IPS-20b (cell line): Measurements from ENCODE around the gene MILR1.
"Not testable (repeated sequence)": the region's sequence is repeated elsewhere in the genome, so short reads cannot be mapped to it uniquely, and the experiment has no call there.

Source experiments
- H3K27ac ChIP-seq: one replicate; pipeline ENCODE4 v1.5.1; 2013; ENCODE audit warnings: low read length
- H3K27me3 ChIP-seq: 2 replicates; pipeline ENCODE4 v1.6.1; 2013; ENCODE audit warnings: mild to moderate bottlenecking, low read length, inconsistent platforms; ENCODE audit not compliant: insufficient read depth
- H3K36me3 ChIP-seq: 2 replicates; pipeline ENCODE4 v1.6.1; 2013; ENCODE audit warnings: low read depth, mild to moderate bottlenecking, inconsistent platforms, low read length, moderate library complexity; ENCODE audit not compliant: insufficient read depth
- H3K4me1 ChIP-seq: 2 replicates; pipeline ENCODE4 v1.6.1; 2013; ENCODE audit warnings: mild to moderate bottlenecking, control low read depth, inconsistent platforms, low read length, moderate library complexity; ENCODE audit not compliant: insufficient read depth
- H3K4me3 ChIP-seq: 2 replicates; pipeline ENCODE4 v1.5.1; 2013; ENCODE audit warnings: mild to moderate bottlenecking, low read length, inconsistent platforms
- H3K9ac ChIP-seq: 2 replicates; pipeline ENCODE4 v1.6.1; 2013; ENCODE audit warnings: low read depth, mild to moderate bottlenecking, inconsistent platforms, low read length, moderate library complexity
- H3K9me3 ChIP-seq: 2 replicates; pipeline ENCODE4 v1.6.1; 2013; ENCODE audit warnings: mild to moderate bottlenecking, low read depth, low read length, inconsistent platforms; ENCODE audit not compliant: insufficient read depth

Gene MILR1

DNA sequence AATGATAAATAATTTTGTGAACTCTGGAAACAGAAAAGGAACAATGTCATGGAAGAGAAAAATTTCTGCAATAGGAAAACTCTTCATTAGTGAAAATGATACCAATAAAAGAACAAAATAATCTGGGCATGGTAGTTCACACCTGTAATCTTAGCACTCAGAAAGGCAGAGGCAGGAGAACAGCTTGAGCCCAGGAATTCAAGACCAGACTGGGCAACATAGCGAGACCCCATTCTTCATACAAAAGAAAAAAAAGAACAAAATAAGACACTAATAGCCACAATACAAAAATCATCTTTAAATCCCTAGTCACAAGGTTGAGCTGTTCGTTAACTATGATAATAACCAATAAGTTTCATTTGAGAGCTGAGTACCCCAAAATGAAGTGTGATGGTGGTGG is 39.4 kb downstream of the MILR1 start:
- Histone ChIP-seq H3K9me3 (no peaks in the 10 kb centered on the region), H3K4me3 (no peak overlapping the region), H3K9ac (no peak overlapping the region), H3K4me1 (no peaks in the 10 kb centered on the region), H3K36me3 (peaks cover 94% of the 10 kb centered on the region), H3K27me3 (no peaks in the 10 kb centered on the region), H3K27ac (no peak overlapping the region)

- no peaks in the 10 kb centered on the region for H3K9me3 ChIP-seq
- no peak overlapping the region for H3K27ac ChIP-seq
- no peaks in the 10 kb centered on the region for H3K27me3 ChIP-seq
- H3K4me3 ChIP-seq = no peak overlapping the region
- H3K9ac ChIP-seq = no peak overlapping the region
- no peaks in the 10 kb centered on the region for H3K4me1 ChIP-seq
- peaks cover 72% of the 10 kb centered on the region for H3K36me3 ChIP-seq
These were observed 42.3 kb downstream of the MILR1 start for GRCh38 chr17:64491034-64491860.

GRCh38 chr17:64491994-64492393 is 43.1 kb downstream of the MILR1 start:
- H3K27ac ChIP-seq = no peak overlapping the region
- no peaks in the 10 kb centered on the region for H3K4me1 ChIP-seq
- H3K36me3 ChIP-seq = peaks cover 64% of the 10 kb centered on the region
- no peaks in the 10 kb centered on the region for H3K27me3 ChIP-seq
- H3K9me3 ChIP-seq = no peaks in the 10 kb centered on the region
- H3K4me3 ChIP-seq = no peak overlapping the region
- no peak overlapping the region for H3K9ac ChIP-seq

DNA sequence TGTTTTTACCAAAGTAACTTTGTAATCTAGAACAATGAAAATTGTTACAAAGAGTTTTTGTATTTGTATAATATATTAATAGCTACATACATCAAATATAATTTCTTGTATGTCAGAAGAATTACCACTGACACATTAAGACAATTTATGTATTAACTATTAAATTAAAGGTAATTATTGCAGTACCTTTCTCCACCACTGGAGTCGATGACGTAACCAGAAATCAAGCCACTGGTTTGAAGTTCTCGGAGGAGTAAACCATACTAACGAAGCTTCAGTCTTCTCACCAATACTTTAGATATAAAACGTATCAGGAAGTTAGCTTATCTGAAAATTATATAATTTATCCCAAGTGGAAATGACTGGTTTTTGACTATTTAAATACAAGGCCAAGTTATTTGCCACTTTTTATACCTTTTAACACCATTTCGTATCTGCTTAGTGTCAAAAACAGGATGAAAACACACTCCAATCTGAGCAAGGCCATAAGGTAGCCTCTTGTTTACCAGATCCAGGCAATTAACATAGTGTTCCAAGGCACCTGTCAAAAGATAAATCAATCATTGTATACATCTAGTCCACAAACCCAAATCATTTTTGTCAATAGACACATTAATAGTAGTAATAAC is 43.7 kb downstream of the MILR1 start:
- H3K36me3 ChIP-seq = peaks cover 60% of the 10 kb centered on the region

DNA sequence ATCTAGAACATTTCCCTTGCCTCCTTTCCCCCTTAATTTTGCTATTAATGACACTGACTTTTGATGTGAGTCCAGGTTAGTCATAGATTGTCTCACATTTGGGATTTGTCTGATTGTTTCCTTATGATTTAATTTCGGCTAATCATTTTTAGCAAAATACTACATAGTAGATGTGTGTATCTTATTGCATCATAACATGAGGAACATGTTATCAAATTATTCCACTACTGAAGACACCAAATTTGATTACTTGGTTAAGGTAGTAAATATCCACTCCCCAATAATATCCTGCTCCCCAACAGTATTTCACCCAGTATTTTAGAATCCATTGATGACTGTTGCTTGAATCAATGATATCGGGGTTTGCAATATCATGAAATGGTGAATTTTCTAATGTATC is 45.2 kb downstream of the MILR1 start:
- H3K9ac ChIP-seq = no peak overlapping the region
- no peaks in the 10 kb centered on the region for H3K9me3 ChIP-seq
- H3K4me3 ChIP-seq = no peak overlapping the region
- no peak overlapping the region for H3K27ac ChIP-seq
- no peaks in the 10 kb centered on the region for H3K4me1 ChIP-seq
- no peaks in the 10 kb centered on the region for H3K27me3 ChIP-seq
- H3K36me3 ChIP-seq = peaks cover 61% of the 10 kb centered on the region

More for the DNA sequence above, 43.7 kb downstream of the MILR1 start:
- no peak overlapping the region for H3K27ac ChIP-seq
- H3K27me3 ChIP-seq = no peaks in the 10 kb centered on the region
- H3K4me3 ChIP-seq = no peak overlapping the region
- no peaks in the 10 kb centered on the region for H3K9me3 ChIP-seq
- H3K9ac ChIP-seq = no peak overlapping the region
- no peaks in the 10 kb centered on the region for H3K4me1 ChIP-seq

DNA sequence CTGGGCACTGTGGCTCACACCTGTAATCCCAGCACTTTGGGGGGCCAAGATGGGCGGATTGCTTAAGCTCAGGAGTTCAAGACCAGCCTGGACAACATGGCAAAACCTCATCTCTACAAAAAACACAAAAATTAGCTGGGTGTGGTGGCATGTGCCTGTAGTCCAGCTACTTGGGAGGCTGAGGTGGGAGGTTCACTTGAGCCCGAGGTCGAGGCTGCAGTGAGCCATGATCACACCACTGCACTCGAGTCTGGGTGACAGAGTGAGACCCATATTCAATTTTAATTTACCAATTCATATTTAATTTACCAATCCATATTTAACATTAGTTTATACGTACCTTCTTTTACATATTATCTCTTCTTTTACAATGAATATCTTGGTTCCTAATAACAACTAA is 46.4 kb downstream of the MILR1 start:
- Histone ChIP-seq H3K4me3 (peak overlapping the region; percentile 68; the same call in 1 of the 2 replicates), H3K36me3 (peaks cover 63% of the 10 kb centered on the region)
- not testable (repeated sequence) for H3K9me3 ChIP-seq, H3K4me1 ChIP-seq, H3K9ac ChIP-seq, H3K27me3 ChIP-seq, H3K27ac ChIP-seq

DNA sequence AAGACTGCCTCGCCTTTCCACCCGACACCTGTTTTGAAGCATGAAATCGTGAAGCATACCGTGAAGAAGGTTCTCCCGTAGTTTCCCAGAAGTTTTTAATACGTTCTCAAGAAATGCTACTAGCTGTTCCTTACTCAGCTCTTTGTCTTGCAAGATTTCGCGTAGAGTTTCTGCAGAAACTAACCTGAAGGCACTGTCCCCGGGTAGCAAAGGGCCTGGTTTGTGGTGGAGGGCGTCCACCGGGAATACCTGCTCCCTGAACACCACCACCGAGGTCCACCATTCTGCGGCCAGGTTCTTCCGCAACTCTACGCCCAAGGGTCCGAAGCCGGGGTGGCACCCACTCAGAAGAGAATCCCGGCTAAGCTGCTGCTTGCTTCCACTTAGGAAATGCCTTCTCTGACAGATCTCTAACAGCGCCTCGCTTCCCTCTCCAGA is 47.5 kb downstream of the MILR1 start:
- Histone ChIP-seq H3K9ac (peak overlapping the region; percentile 94), H3K36me3 (peaks cover 63% of the 10 kb centered on the region), H3K9me3 (no peaks in the 10 kb centered on the region), H3K27ac (no peak overlapping the region), H3K4me3 (peak overlapping the region; percentile 68), H3K4me1 (no peaks in the 10 kb centered on the region), H3K27me3 (no peaks in the 10 kb centered on the region)

- Histone ChIP-seq H3K36me3 (peaks cover 63% of the 10 kb centered on the region), H3K9me3 (no peaks in the 10 kb centered on the region), H3K9ac (peak within 1 kb of the TSS; percentile 94), H3K4me1 (no peaks in the 10 kb centered on the region), H3K27ac (peak within 1 kb of the TSS; percentile 80), H3K27me3 (no peaks in the 10 kb centered on the region), H3K4me3 (peak within 1 kb of the TSS; percentile 68)
These were observed 48.1 kb downstream of the MILR1 start, which contains the start of gene POLG2 for GRCh38 chr17:64496786-64497564. Gene POLG2 (minus strand): TSS chr17:64497054. CDS start chr17:64496968, 86 bp downstream.

- H3K27ac ChIP-seq = peak overlapping the region; percentile 80
- no peaks in the 10 kb centered on the region for H3K9me3 ChIP-seq
- peak overlapping the region; percentile 94; the same call in 1 of the 2 replicates for H3K9ac ChIP-seq
- H3K27me3 ChIP-seq = no peaks in the 10 kb centered on the region
- peaks cover 63% of the 10 kb centered on the region for H3K36me3 ChIP-seq
- no peaks in the 10 kb centered on the region for H3K4me1 ChIP-seq
- H3K4me3 ChIP-seq = peak overlapping the region; percentile 68
These were observed 48.7 kb downstream of the MILR1 start for GRCh38 chr17:64497565-64498035.

DNA sequence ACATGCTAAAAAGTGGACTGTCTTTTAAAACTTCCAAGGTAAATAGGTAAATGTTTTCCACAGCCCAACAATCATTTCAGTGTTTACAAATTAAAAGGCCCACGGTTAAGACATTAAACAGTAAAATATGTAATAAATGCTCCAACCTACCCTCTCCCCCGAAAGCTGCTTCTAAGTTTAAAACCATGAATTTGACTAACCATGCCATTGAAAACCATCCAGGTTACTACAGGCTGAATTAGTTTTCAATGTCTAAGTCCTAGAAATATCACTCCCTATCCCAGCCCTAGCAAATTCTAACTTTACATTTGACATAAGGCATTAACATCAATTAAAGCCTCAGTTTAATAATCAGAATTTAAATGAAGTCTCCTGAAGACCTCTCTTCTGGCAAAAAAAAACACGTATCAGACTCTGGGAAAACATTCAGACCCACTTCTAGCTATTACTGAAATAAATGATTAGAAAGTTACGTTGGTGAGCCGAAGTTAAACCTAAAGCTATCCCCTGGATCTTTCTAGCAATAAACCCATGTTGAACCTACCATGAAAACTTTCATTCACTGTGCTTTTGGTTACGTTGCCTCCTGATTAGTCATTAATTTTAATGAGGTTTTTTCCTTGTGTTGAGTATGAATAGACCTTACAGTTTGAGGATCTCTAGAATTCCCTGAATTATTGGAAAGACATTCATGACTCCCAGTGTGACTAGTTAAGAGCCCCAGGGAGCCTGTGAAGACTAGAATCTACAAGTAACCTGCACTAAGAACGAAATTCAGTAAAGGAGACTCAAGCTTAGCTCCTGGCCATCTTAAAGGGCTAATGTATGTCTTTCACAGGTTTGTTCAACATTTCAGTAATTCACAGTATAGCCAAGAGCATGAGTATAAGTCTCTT is 49.6 kb downstream of the MILR1 start:
- no peaks in the 10 kb centered on the region for H3K4me1 ChIP-seq
- no peak overlapping the region for H3K27ac ChIP-seq
- H3K9me3 ChIP-seq = no peaks in the 10 kb centered on the region
- H3K4me3 ChIP-seq = peak overlapping the region; percentile 68
- H3K9ac ChIP-seq = peak overlapping the region; percentile 94; the same call in 1 of the 2 replicates
- H3K27me3 ChIP-seq = no peaks in the 10 kb centered on the region
- peaks cover 65% of the 10 kb centered on the region for H3K36me3 ChIP-seq
